Activated T-cell treated with anti-CD3 and anti-CD28 coated beads for 4 hours (primary cell): Measurements from ENCODE around the gene ALS2.
"Not testable (repeated sequence)": the region's sequence is repeated elsewhere in the genome, so short reads cannot be mapped to it uniquely, and the experiment has no call there.

ENCODE experiments used
- DNase-seq: peaks from one replicate; pipeline ENCODE4 v3.0.0-alpha.2; 2020

Gene ALS2

GRCh38 chr2:201793631-201794030 is 12.9 kb upstream of the ALS2 start:
- DNase-seq: no peak

- DNase-seq: no peak
Measured at GRCh38 chr2:201790989-201791388, 10.3 kb upstream of the ALS2 start.

- no peak for DNase-seq
Measured at GRCh38 chr2:201790291-201790690, 9.6 kb upstream of the ALS2 start.

- DNase-seq: no peak
Measured at GRCh38 chr2:201789395-201789794, 8.7 kb upstream of the ALS2 start.

GRCh38 chr2:201788371-201788770 is 7.6 kb upstream of the ALS2 start:
- no peak for DNase-seq

- DNase-seq: no peak
Measured at GRCh38 chr2:201786471-201786870, 5.7 kb upstream of the ALS2 start.

- no peak for DNase-seq
Measured at GRCh38 chr2:201785135-201785534, 4.4 kb upstream of the ALS2 start.

GRCh38 chr2:201784563-201784962 is 3.8 kb upstream of the ALS2 start:
- no peak for DNase-seq

GRCh38 chr2:201781557-201782051 is 871 bp upstream of the ALS2 start:
- no peak for DNase-seq

GRCh38 chr2:201779901-201780673 is 646 bp downstream of the ALS2 start:
- no peak for DNase-seq

GRCh38 chr2:201777869-201778268 is 2.9 kb downstream of the ALS2 start:
- DNase-seq: no peak

- no peak for DNase-seq
Measured at GRCh38 chr2:201777043-201777442, 3.7 kb downstream of the ALS2 start.

- no peak for DNase-seq
Measured at GRCh38 chr2:201775326-201775725, 5.4 kb downstream of the ALS2 start.

GRCh38 chr2:201774546-201774945 is 6.2 kb downstream of the ALS2 start:
- no peak for DNase-seq

GRCh38 chr2:201773990-201774389 is 6.7 kb downstream of the ALS2 start:
- no peak for DNase-seq

- no peak for DNase-seq
Measured at GRCh38 chr2:201769666-201770373, 10.9 kb downstream of the ALS2 start.

GRCh38 chr2:201768918-201769317 is 11.8 kb downstream of the ALS2 start:
- DNase-seq: no peak

GRCh38 chr2:201765799-201766198 is 14.9 kb downstream of the ALS2 start:
- DNase-seq: no peak

GRCh38 chr2:201764469-201764868 is 16.3 kb downstream of the ALS2 start:
- DNase-seq: not testable (repeated sequence)

- no peak for DNase-seq
Measured at GRCh38 chr2:201761101-201761500, 19.6 kb downstream of the ALS2 start.

- no peak for DNase-seq
Measured at GRCh38 chr2:201759567-201759966, 21.2 kb downstream of the ALS2 start.

- DNase-seq: no peak
Measured at GRCh38 chr2:201758873-201759272, 21.9 kb downstream of the ALS2 start.

GRCh38 chr2:201758234-201758633 is 22.5 kb downstream of the ALS2 start:
- DNase-seq: no peak

- no peak for DNase-seq
Measured at GRCh38 chr2:201754717-201755415, 25.9 kb downstream of the ALS2 start.
